GM12878 (cell line): ENCODE data around the gene LRRC63. TPM values are rescaled to one million over a fixed set of nuclear protein-coding genes. Genes with fewer than 3 reads are reported as not detected.

ENCODE experiments used
- ATAC-seq: fragments of 200-7000 bp; cut with Tn5 transposase; 3 replicates; pipeline ENCODE4 v1.9.1; 2020; ENCODE audit warnings: mild to moderate bottlenecking, moderate library complexity
- BruUV-seq: library from RNA; stranded (reverse); fragments of 400-500 nt; replicated peaks from 2 replicates; lab custom pipeline; 2021; lab: Mats Ljungman, UMichigan
- CTCF ChIA-PET: fragments of 300-600 bp; sonication (Branson Sonifier 250); formaldehyde crosslinking; extraction: SDS; loops from one replicate; lab custom pipeline; 2021; ENCODE audit warnings: inconsistent platforms; lab: Yijun Ruan, JAX
- POLR2A ChIA-PET: fragments of 350-600 bp; formaldehyde crosslinking; extraction: SDS; loops from one replicate; lab custom pipeline; 2021; ENCODE audit warnings: inconsistent platforms; lab: Charles Lee
- RAD21 ChIA-PET: fragments of 300-600 bp; sonication (Branson Sonifier 250); formaldehyde crosslinking; loops from one replicate; lab custom pipeline; 2023; ENCODE audit warnings: antibody characterized with exemption; ENCODE audit not compliant: unreplicated experiment; lab: Charles Lee
- SMC1A ChIA-PET: fragments of 300-600 bp; sonication (Branson Sonifier 250); formaldehyde crosslinking; loops from one replicate; lab custom pipeline; 2023; ENCODE audit not compliant: unreplicated experiment, uncharacterized antibody; lab: Charles Lee
- DNase-seq: peaks from one replicate; pipeline ENCODE4 v3.0.0-alpha.2; 2011; ENCODE audit warnings: low read depth, low spot score
- FAIRE-seq: peaks from 3 replicates; lab custom pipeline; 2011; peaks lifted over from hg19 to GRCh38; lab: Jason Lieb, UNC
- H2AFZ ChIP-seq: 2 replicates; pipeline ENCODE4 v1.6.0; 2011; ENCODE audit warnings: low read depth, low read length, control low read depth; ENCODE audit not compliant: control insufficient read depth
- H3K27ac ChIP-seq: 2 replicates; pipeline ENCODE4 v1.5.1; 2011; ENCODE audit warnings: control low read depth; ENCODE audit not compliant: control insufficient read depth, insufficient read depth
- H3K27me3 ChIP-seq, 2 experiments: replicated peaks in 1 of 2; 2 replicates each; pipeline versions ENCODE4 v1.6.0 to v1.6.1; 2011; ENCODE audit warnings: low read length in 1 of 2; ENCODE audit not compliant: control insufficient read depth in 2 of 2, insufficient read depth in 2 of 2
- H3K36me3 ChIP-seq, 2 experiments: 2 replicates each; pipeline ENCODE4 v1.5.1; 2011; ENCODE audit warnings: low read length in 1 of 2; ENCODE audit not compliant: control insufficient read depth in 2 of 2, insufficient read depth in 2 of 2
- H3K4me1 ChIP-seq: 2 replicates; pipeline ENCODE4 v1.6.1; 2011; ENCODE audit warnings: mild to moderate bottlenecking, low read length, moderate library complexity, mixed read lengths; ENCODE audit not compliant: control insufficient read depth, insufficient read depth
- H3K4me2 ChIP-seq: 2 replicates; pipeline ENCODE4 v1.6.0; 2011; ENCODE audit warnings: control low read depth; ENCODE audit not compliant: control insufficient read depth, insufficient read depth
- H3K4me3 ChIP-seq: fragments of 200-600 bp; sonication (generic); 2 replicates; pipeline ENCODE4 v1.5.1; 2016
- H3K79me2 ChIP-seq: 2 replicates; pipeline ENCODE4 v1.6.0; 2011; ENCODE audit warnings: low read length; ENCODE audit not compliant: control insufficient read depth, insufficient read depth
- H3K9ac ChIP-seq: 2 replicates; pipeline ENCODE4 v1.8.0; 2011; ENCODE audit warnings: low read length, control low read depth, mixed read lengths; ENCODE audit not compliant: control insufficient read depth, insufficient read depth
- H3K9me3 ChIP-seq: replicated peaks from 3 replicates; pipeline ENCODE4 v1.5.1; 2011; ENCODE audit warnings: mild to moderate bottlenecking, low read length; ENCODE audit not compliant: control insufficient read depth, insufficient read depth
- H4K20me1 ChIP-seq: 2 replicates; pipeline ENCODE4 v1.6.0; 2011; ENCODE audit not compliant: control insufficient read depth, insufficient read depth
- BMI1 ChIP-seq: fragments of 450-650 bp; IDR thresholded peaks from 2 replicates; pipeline ENCODE4 v1.6.1; 2016; ENCODE audit warnings: mild to moderate bottlenecking, moderate library complexity, borderline replicate concordance
- GABPA ChIP-seq: IDR thresholded peaks from 2 replicates; pipeline ENCODE4 v1.6.1; 2014; ENCODE audit warnings: antibody characterized with exemption, low read depth, mild to moderate bottlenecking, inconsistent platforms
- IKZF2 ChIP-seq, 2 experiments: fragments of 450-650 bp; IDR thresholded peaks; 2 replicates each; pipeline ENCODE4 v1.6.1; 2017; ENCODE audit warnings: mild to moderate bottlenecking in 2 of 2, moderate library complexity in 2 of 2
- NFYB ChIP-seq: IDR thresholded peaks from 2 replicates; pipeline ENCODE4 v1.6.1; 2011; ENCODE audit warnings: low read depth, mild to moderate bottlenecking, low read length, improper control_type of control experiment, moderate library complexity; ENCODE audit not compliant: insufficient read depth
- POLR2AphosphoS2 ChIP-seq: IDR thresholded peaks from 2 replicates; pipeline ENCODE4 v1.6.1; 2011; ENCODE audit warnings: low read depth, mild to moderate bottlenecking, low read length, improper control_type of control experiment, moderate library complexity
- RBBP5 ChIP-seq: fragments of 200-600 bp; sonication (generic); conservative IDR thresholded peaks from 2 replicates; pipeline ENCODE4 v1.6.1; 2016
- SIN3A ChIP-seq: IDR thresholded peaks from 2 replicates; pipeline ENCODE4 v1.6.1; 2012; ENCODE audit warnings: low read depth, low read length, improper control_type of control experiment
- SMAD1 ChIP-seq: fragments of 450-650 bp; IDR thresholded peaks from 2 replicates; pipeline ENCODE4 v1.6.1; 2018; ENCODE audit warnings: mild to moderate bottlenecking, low read depth; ENCODE audit not compliant: partially characterized antibody
- WGBS: methylation state at CpG from one replicate; pipeline ENCODE4 v1.1.6; 2016; ENCODE audit warnings: low lambda C conversion rate; ENCODE audit not compliant: insufficient replicate concordance, insufficient coverage; ENCODE audit errors: missing lambda C conversion rate; 5-methylcytosine and 5-hydroxymethylcytosine counted together
- in situ Hi-C: fragments of 300-500 bp; cut with MboI; formaldehyde crosslinking; loops from 9 replicates; pipeline ENCODE4 v1.14.3; 2018; ENCODE audit warnings: mixed read lengths
- intact Hi-C: fragments of 100-400 bp; cut with micrococcal nuclease; formaldehyde crosslinking; loops from one replicate; pipeline ENCODE4 v1.14.2; 2022; ENCODE audit not compliant: unreplicated experiment
- polyA plus RNA-seq, 11 experiments: library from polyadenylated mRNA; depleted of rRNA in 4 of 11; unstranded in 6 of 11; stranded (reverse) in 5 of 11; fragments of >200 nt; fragmentation: Nextera tagmentation in 4 of 11; fragmentation: Illumina TruSeq in 1 of 11; extraction: Ambion mirVana in 4 of 11; extraction: Trizol in 1 of 11; gene quantifications; 1 replicate in 1 of 11; 2 replicates in 10 of 11; pipeline versions ENCODE4 v1.2.1 to v1.2.3, GENCODE V29; 2011 to 2016; ENCODE audit warnings: inconsistent platforms in 2 of 11, missing spikeins in 2 of 11, low read depth in 1 of 11
- total RNA-seq, 4 experiments: library from RNA; depleted of rRNA in 3 of 4; stranded (reverse); fragments of >200 nt in 3 of 4; fragmentation: Illumina TruSeq in 1 of 4; extraction: Trizol in 1 of 4; gene quantifications; 2 replicates each; pipeline versions ENCODE4 v1.2.1 to v1.2.3, GENCODE V29; 2013 to 2021
- TF ChIP-seq, protein P1 (sequence below): fragments of 150-350 bp; IDR thresholded peaks from 2 replicates; pipeline ENCODE4 v1.6.1; 2014; ENCODE audit warnings: mild to moderate bottlenecking, low read depth, low read length
- TF ChIP-seq, protein P2 (sequence below): fragments of 450-650 bp; IDR thresholded peaks from 2 replicates; pipeline ENCODE4 v1.6.1; 2016; ENCODE audit warnings: mild to moderate bottlenecking
- TF ChIP-seq, protein P3 (sequence below): fragments of 450-650 bp; IDR thresholded peaks from 2 replicates; pipeline ENCODE4 v1.6.1; 2017; ENCODE audit warnings: borderline replicate concordance

Gene LRRC63
- total and polyA plus RNA-seq, 10 of the 15 experiments (the other 5 are each of a cell fraction or from before 2014, with no cell fraction given) = 0.34 to 0.98 (median 0.76) TPM; not detected in 1

- TF ChIP-seq NFYB (no peak), BMI1 (no peak), GABPA (no peak), POLR2AphosphoS2 (no peak), RBBP5 (no peak), SMAD1 (no peak), IKZF2 (IDR thresholded peaks at IDR 0.05) (no peak), SIN3A (no peak)
- TF ChIP-seq, protein P1, sequence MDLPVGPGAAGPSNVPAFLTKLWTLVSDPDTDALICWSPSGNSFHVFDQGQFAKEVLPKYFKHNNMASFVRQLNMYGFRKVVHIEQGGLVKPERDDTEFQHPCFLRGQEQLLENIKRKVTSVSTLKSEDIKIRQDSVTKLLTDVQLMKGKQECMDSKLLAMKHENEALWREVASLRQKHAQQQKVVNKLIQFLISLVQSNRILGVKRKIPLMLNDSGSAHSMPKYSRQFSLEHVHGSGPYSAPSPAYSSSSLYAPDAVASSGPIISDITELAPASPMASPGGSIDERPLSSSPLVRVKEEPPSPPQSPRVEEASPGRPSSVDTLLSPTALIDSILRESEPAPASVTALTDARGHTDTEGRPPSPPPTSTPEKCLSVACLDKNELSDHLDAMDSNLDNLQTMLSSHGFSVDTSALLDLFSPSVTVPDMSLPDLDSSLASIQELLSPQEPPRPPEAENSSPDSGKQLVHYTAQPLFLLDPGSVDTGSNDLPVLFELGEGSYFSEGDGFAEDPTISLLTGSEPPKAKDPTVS = no peak
- TF ChIP-seq, protein P2, sequence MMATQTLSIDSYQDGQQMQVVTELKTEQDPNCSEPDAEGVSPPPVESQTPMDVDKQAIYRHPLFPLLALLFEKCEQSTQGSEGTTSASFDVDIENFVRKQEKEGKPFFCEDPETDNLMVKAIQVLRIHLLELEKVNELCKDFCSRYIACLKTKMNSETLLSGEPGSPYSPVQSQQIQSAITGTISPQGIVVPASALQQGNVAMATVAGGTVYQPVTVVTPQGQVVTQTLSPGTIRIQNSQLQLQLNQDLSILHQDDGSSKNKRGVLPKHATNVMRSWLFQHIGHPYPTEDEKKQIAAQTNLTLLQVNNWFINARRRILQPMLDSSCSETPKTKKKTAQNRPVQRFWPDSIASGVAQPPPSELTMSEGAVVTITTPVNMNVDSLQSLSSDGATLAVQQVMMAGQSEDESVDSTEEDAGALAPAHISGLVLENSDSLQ = no peak
- TF ChIP-seq, protein P3, sequence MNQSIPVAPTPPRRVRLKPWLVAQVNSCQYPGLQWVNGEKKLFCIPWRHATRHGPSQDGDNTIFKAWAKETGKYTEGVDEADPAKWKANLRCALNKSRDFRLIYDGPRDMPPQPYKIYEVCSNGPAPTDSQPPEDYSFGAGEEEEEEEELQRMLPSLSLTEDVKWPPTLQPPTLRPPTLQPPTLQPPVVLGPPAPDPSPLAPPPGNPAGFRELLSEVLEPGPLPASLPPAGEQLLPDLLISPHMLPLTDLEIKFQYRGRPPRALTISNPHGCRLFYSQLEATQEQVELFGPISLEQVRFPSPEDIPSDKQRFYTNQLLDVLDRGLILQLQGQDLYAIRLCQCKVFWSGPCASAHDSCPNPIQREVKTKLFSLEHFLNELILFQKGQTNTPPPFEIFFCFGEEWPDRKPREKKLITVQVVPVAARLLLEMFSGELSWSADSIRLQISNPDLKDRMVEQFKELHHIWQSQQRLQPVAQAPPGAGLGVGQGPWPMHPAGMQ = no peak
- Histone ChIP-seq H3K4me2 (no peak overlapping the region), H3K4me1 (peaks cover 13% of the 10 kb centered on the region), H3K9ac (no peak overlapping the region), H4K20me1 (no peaks in the 10 kb centered on the region), H3K9me3 (no peaks in the 10 kb centered on the region), H3K36me3 (no peaks in the 10 kb centered on the region), H3K4me3 (no peak overlapping the region), H2AFZ (no peak overlapping the region), H3K27ac (no peak overlapping the region), H3K79me2 (no peaks in the 10 kb centered on the region), H3K27me3 (no peaks in the 10 kb centered on the region)
- SMC1A ChIA-PET = interaction anchor here (0.9 to 1.0 kb wide), 2 partner anchors 12 to 49 kb away, joined by 3 to 4 read pairs; no protein-coding TSS in a partner anchor
- FAIRE-seq = no peak
- CTCF ChIA-PET = interaction anchor here (0.6 to 1.3 kb wide), 2 partner anchors 14 to 34 kb away, joined by 3 read pairs; no protein-coding TSS in a partner anchor
- intact Hi-C loops (no loop called here), in situ Hi-C loops (no loop called here)
- WGBS = 80% methylated on average over 3 of the region's 3 CpGs
- no peak for DNase-seq
- no TSS peak for BruUV-seq
- RAD21 ChIA-PET = no interaction called here
- POLR2A ChIA-PET = interaction anchor here (0.9 to 1.4 kb wide), 2 partner anchors 12 to 23 kb away, joined by 3 read pairs; partner anchors contain the start of gene LRRC63
- no peak for ATAC-seq
Observed at GRCh38 chr13:46198696-46199193, 13.0 kb upstream of the LRRC63 start.
